Suprapubic skin (tissue), 4 donors: ENCODE data around the gene PRSS56.

Source experiments
- CTCF ChIP-seq, 2 donors: fragments of 200-600 bp in 1 of 2; fragments of 450-650 bp in 1 of 2; sonication (generic) in 1 of 2; IDR thresholded peaks; one replicate each; pipeline ENCODE4 v1.5.1; 2016 to 2019; ENCODE audit warnings: antibody characterized with exemption in 2 of 2, mild to moderate bottlenecking in 1 of 2, moderate library complexity in 1 of 2
- POLR2A ChIP-seq, 2 donors: fragments of 450-650 bp; IDR thresholded peaks; one replicate each; pipeline ENCODE4 v1.6.1; 2017; ENCODE audit warnings: antibody characterized with exemption in 2 of 2, mild to moderate bottlenecking in 2 of 2, moderate library complexity in 2 of 2
- POLR2AphosphoS5 ChIP-seq, 3 donors: sonication (generic); formaldehyde crosslinking; IDR thresholded peaks; one replicate each; pipeline ENCODE4 v1.6.1; 2017; ENCODE audit warnings: antibody characterized with exemption in 3 of 3

- TF ChIP-seq CTCF (IDR thresholded peaks at IDR 0.05) (no peak), POLR2AphosphoS5 (IDR thresholded peaks at IDR 0.05) (no peak), POLR2A (IDR thresholded peaks at IDR 0.05) (no peak)
These were observed 17.7 kb upstream of the PRSS56 start for GRCh38 chr2:232502511-232502910.
